Activated effector memory CD4-positive, alpha-beta T cell treated with anti-CD3 and anti-CD28 coated beads, Interleukin-2, amount 50 U/mL, for 16 hours (primary cell): Measurements from ENCODE around the gene TFB1M.
A peak's percentile ranks its signal among the peaks of the same experiment; 100 is the strongest.

Experiments used
- DNase-seq: peaks from one replicate; pipeline ENCODE4 v3.0.0-alpha.2; 2020

Gene TFB1M

GRCh38 chr6:155261111-155261900 is 53.0 kb downstream of the TFB1M start:
- no peak for DNase-seq

- DNase-seq = no peak
Measured at GRCh38 chr6:155260686-155261085, 53.6 kb downstream of the TFB1M start.

GRCh38 chr6:155259897-155260296 is 54.4 kb downstream of the TFB1M start:
- no peak for DNase-seq

GRCh38 chr6:155259204-155259603 is 55.1 kb downstream of the TFB1M start:
- no peak for DNase-seq

- DNase-seq = no peak
Measured at GRCh38 chr6:155257796-155258195, 56.5 kb downstream of the TFB1M start.

- DNase-seq = no peak
Measured at GRCh38 chr6:155256122-155256795, 58.0 kb downstream of the TFB1M start.

GRCh38 chr6:155254139-155254538 is 60.1 kb downstream of the TFB1M start:
- no peak for DNase-seq

- DNase-seq = no peak
Measured at GRCh38 chr6:155253337-155253736, 60.9 kb downstream of the TFB1M start.

- DNase-seq = no peak
Measured at GRCh38 chr6:155252581-155252980, 61.7 kb downstream of the TFB1M start.

- no peak for DNase-seq
Measured at GRCh38 chr6:155250701-155251381, 63.4 kb downstream of the TFB1M start.

- DNase-seq = peak; percentile 73
Measured at GRCh38 chr6:155248008-155249001, 66.0 kb downstream of the TFB1M start.

GRCh38 chr6:155247618-155248007 is 66.7 kb downstream of the TFB1M start:
- no peak for DNase-seq

- no peak for DNase-seq
Measured at GRCh38 chr6:155246825-155247224, 67.5 kb downstream of the TFB1M start.

- DNase-seq = no peak
Measured at GRCh38 chr6:155245831-155246230, 68.5 kb downstream of the TFB1M start.

GRCh38 chr6:155245193-155245592 is 69.1 kb downstream of the TFB1M start:
- DNase-seq = no peak

GRCh38 chr6:155244434-155244833 is 69.8 kb downstream of the TFB1M start:
- no peak for DNase-seq

GRCh38 chr6:155241966-155242365 is 72.3 kb downstream of the TFB1M start:
- no peak for DNase-seq

GRCh38 chr6:155240905-155241600 is 73.2 kb downstream of the TFB1M start:
- DNase-seq = no peak

- no peak for DNase-seq
Measured at GRCh38 chr6:155237613-155238012, 76.7 kb downstream of the TFB1M start.

- no peak for DNase-seq
Measured at GRCh38 chr6:155235087-155235486, 79.2 kb downstream of the TFB1M start.

- DNase-seq = no peak
Measured at GRCh38 chr6:155234687-155235086, 79.6 kb downstream of the TFB1M start.

GRCh38 chr6:155234167-155234566 is 80.1 kb downstream of the TFB1M start:
- DNase-seq = no peak
